DOHH2 (cell line): ENCODE measurements around the gene NRBP1.

Experiments
- H3F3A ChIP-seq: fragments of 200-600 bp; sonication (generic), shearing (Covaris generic); 2 replicates; pipeline ENCODE4 v1.6.0; 2016; ENCODE audit warnings: antibody characterized with exemption, mild to moderate bottlenecking; ENCODE audit not compliant: control insufficient read depth, insufficient read depth
- H3K27ac ChIP-seq: fragments of 200-600 bp; sonication (generic); 2 replicates; pipeline ENCODE4 v1.5.1; 2014; ENCODE audit warnings: low read depth, mild to moderate bottlenecking, low read length, moderate library complexity
- H3K27me3 ChIP-seq: fragments of 200-600 bp; sonication (generic); 2 replicates; pipeline ENCODE4 v1.6.1; 2014; ENCODE audit warnings: mild to moderate bottlenecking, low read length, mixed read lengths; ENCODE audit not compliant: control insufficient read depth
- H3K36me3 ChIP-seq: fragments of 200-600 bp; sonication (generic); 2 replicates; pipeline ENCODE4 v1.6.1; 2014; ENCODE audit warnings: mild to moderate bottlenecking, low read length, moderate library complexity, mixed read lengths; ENCODE audit not compliant: control insufficient read depth
- H3K4me1 ChIP-seq: fragments of 200-600 bp; sonication (generic); 2 replicates; pipeline ENCODE4 v1.6.1; 2014; ENCODE audit warnings: mild to moderate bottlenecking, low read length, mixed read lengths; ENCODE audit not compliant: control insufficient read depth
- H3K4me2 ChIP-seq: fragments of 200-600 bp; sonication (generic); 2 replicates; pipeline ENCODE4 v1.6.0; 2014; ENCODE audit warnings: mild to moderate bottlenecking, low read length, moderate library complexity
- H3K4me3 ChIP-seq: fragments of 200-600 bp; sonication (generic); 2 replicates; pipeline ENCODE4 v1.5.1; 2014; ENCODE audit warnings: mild to moderate bottlenecking, low read length, mixed read lengths
- H3K79me2 ChIP-seq: fragments of 200-600 bp; sonication (generic); 2 replicates; pipeline ENCODE4 v1.6.1; 2014; ENCODE audit warnings: mild to moderate bottlenecking, low read length, mixed read lengths; ENCODE audit not compliant: control insufficient read depth
- H3K9me2 ChIP-seq: fragments of 200-600 bp; sonication (generic); replicated peaks from 2 replicates; pipeline ENCODE4 v1.6.1; 2014; ENCODE audit warnings: mild to moderate bottlenecking, low read length, mixed read lengths; ENCODE audit not compliant: control insufficient read depth
- H3K9me3 ChIP-seq: fragments of 200-600 bp; sonication (generic); 2 replicates; pipeline ENCODE4 v1.6.1; 2014; ENCODE audit warnings: antibody characterized with exemption, low read length, mixed read lengths; ENCODE audit not compliant: control insufficient read depth, insufficient read depth
- H4K20me1 ChIP-seq: fragments of 200-600 bp; sonication (generic); 2 replicates; pipeline ENCODE4 v1.6.0; 2014; ENCODE audit warnings: low read depth, mild to moderate bottlenecking, antibody characterized with exemption, low read length, moderate library complexity; ENCODE audit not compliant: control insufficient read depth, insufficient read depth
- CTCF ChIP-seq: fragments of 200-600 bp; sonication (generic); IDR thresholded peaks from one replicate; pipeline ENCODE4 v1.5.1; 2014; ENCODE audit warnings: antibody characterized with exemption, mild to moderate bottlenecking, low read depth, low read length; ENCODE audit not compliant: poor library complexity, severe bottlenecking
- EZH2phosphoT487 ChIP-seq: fragments of 200-600 bp; sonication (generic); IDR thresholded peaks from 2 replicates; pipeline ENCODE4 v1.6.1; 2017; ENCODE audit warnings: borderline replicate concordance, mild to moderate bottlenecking, antibody characterized with exemption, low read length, moderate library complexity, mixed read lengths

NRBP1 gene

DNA sequence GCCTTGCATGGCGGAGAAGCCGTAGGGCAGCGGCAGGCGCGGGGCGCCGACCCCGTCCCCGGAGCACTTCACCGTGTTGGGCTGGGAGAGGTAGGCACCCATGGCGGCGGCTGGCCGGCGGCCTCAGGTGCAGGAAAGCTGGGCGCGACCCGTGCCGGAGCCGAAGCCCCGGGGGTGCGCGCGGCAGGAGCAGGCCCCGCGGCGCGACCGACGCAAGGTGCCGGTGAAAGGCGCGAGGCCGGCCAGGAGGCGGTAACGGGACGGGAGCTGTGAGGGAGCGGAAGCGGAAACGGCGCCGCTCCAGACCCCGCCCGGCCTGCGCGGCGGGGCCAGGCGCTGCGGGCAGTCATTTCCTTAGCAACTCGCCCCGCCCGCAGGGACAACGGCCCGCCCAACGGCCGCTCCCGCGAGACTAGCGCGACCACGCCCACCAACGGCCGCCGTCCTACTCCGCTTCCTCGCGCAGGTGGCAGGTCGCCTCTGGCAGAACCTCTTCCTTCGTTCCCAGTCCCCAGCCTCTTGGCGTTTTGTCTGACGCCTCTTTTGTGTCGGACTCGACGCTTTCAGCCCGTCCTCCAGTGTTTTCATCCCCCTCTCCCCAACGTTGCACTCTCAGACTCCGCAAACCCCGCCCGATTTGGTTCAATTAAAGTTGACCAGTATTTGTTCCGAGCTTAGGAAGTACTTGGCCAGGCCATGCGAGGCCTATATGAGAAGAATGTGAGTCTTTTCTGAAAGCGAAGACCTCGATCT lies 18.9 kb upstream of the NRBP1 start, which contains the start of gene PPM1G:
PPM1G (minus strand) TSS at position 271 of the 753 bp plus-strand sequence; CDS start at position 102, 169 bp downstream.
- TF ChIP-seq EZH2phosphoT487 (no peak), CTCF (no peak)
- Histone ChIP-seq H3K9me3 (no peaks in the 10 kb centered on the region), H3K36me3 (peaks cover 40% of the 10 kb centered on the region), H4K20me1 (peaks cover 6% of the 10 kb centered on the region; the same call in 1 of the 2 replicates), H3K27me3 (0 out of 2 replicates have a peak, but pooled peaks cover 2% of the 10 kb centered on the region), H3K9me2 (no peaks in the 10 kb centered on the region), H3K79me2 (peaks cover 53% of the 10 kb centered on the region), H3K4me3 (peak within 1 kb of the TSS; percentile 100), H3F3A (no peaks in the 10 kb centered on the region), H3K27ac (peak within 1 kb of the TSS; percentile 78), H3K4me2 (peak within 1 kb of the TSS; percentile 90), H3K4me1 (peaks cover 27% of the 10 kb centered on the region)

DNA sequence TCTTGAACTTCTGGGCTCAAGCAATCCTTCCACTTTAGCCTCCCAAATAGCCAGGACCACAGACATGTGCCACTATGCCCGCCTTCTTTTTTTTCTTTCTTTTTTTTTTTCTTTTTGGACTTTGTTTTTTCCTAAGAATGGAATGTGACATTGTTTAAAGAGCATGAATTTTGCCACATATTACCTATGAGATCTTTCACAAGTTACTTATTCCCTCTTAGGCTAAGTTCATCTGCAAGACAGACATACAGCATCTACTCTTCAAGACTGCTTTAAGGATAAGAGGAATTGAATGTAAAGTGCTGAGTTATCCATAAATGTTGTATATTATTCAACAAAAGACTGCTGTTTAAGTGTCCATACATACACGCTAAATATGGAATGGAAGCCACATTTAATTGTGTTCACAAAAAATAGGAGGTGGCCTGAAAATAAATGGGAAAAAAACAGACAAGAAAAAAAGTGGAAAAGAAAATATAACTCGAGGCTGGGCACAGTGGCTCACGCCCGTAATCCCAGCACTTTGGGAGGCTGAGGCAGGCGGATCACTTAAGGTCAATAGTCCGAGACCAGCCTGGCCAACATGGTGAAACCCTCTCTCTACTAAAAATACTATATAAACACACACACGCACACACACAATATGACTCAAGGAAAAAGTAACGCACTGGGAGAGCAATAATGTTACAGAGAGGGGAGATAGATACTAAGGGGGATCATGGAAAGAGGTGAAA lies 15.8 kb upstream of the NRBP1 start:
- H4K20me1 ChIP-seq = no peaks in the 10 kb centered on the region; the same call in 1 of the 2 replicates
- H3K4me3 ChIP-seq = no peak overlapping the region
- H3K4me1 ChIP-seq = peaks cover 14% of the 10 kb centered on the region
- TF ChIP-seq CTCF (no peak), EZH2phosphoT487 (no peak)
- H3K27ac ChIP-seq = no peak overlapping the region
- H3K79me2 ChIP-seq = peaks cover 22% of the 10 kb centered on the region
- H3K36me3 ChIP-seq = peaks cover 14% of the 10 kb centered on the region
- H3K9me2 ChIP-seq = no peaks in the 10 kb centered on the region
- H3K27me3 ChIP-seq = 0 out of 2 replicates have a peak, but pooled peaks cover 2% of the 10 kb centered on the region
- no peaks in the 10 kb centered on the region for H3K9me3 ChIP-seq
- H3K4me2 ChIP-seq = no peak overlapping the region
- H3F3A ChIP-seq = no peaks in the 10 kb centered on the region

GRCh38 chr2:27416151-27416550 lies 12.3 kb upstream of the NRBP1 start:
- Histone ChIP-seq H3F3A (no peaks in the 10 kb centered on the region), H3K9me2 (no peaks in the 10 kb centered on the region), H3K4me3 (no peak overlapping the region), H3K9me3 (no peaks in the 10 kb centered on the region), H4K20me1 (no peaks in the 10 kb centered on the region), H3K27me3 (0 out of 2 replicates have a peak, but pooled peaks cover 2% of the 10 kb centered on the region), H3K79me2 (no peaks in the 10 kb centered on the region), H3K27ac (no peak overlapping the region), H3K36me3 (no peaks in the 10 kb centered on the region), H3K4me1 (no peaks in the 10 kb centered on the region), H3K4me2 (no peak overlapping the region)
- TF ChIP-seq CTCF = no peak
